ENCODE data around the gene MEST.

- TF ChIP-seq CTCF (optimal IDR thresholded peaks at IDR 0.05 in 1 of 3, IDR thresholded peaks at IDR 0.05 in 1 of 3, conservative IDR thresholded peaks at IDR 0.05 in 1 of 3; ENCODE audit: extremely low read depth in 1 of 3, insufficient read depth in 2 of 3, low read length in 3 of 3): no peak
- no peak for TF ChIP-seq EZH2 (IDR thresholded peaks at IDR 0.05; ENCODE audit: low read length)
These were observed 61.6 kb downstream of the MEST start for GRCh38 chr7:130553398-130554029.
